Activated gamma-delta T cell treated with anti-CD3 and anti-CD28 coated beads, Interleukin-2, amount 50 U/mL, for 16 hours (primary cell): ENCODE results near the gene QPRT.
"Not testable (repeated sequence)": the region's sequence is repeated elsewhere in the genome, so short reads cannot be mapped to it uniquely, and the experiment has no call there.

ENCODE experiments used
- DNase-seq: peaks from one replicate; pipeline ENCODE4 v3.0.0-alpha.2; 2020; ENCODE audit warnings: low read depth

QPRT gene

DNA sequence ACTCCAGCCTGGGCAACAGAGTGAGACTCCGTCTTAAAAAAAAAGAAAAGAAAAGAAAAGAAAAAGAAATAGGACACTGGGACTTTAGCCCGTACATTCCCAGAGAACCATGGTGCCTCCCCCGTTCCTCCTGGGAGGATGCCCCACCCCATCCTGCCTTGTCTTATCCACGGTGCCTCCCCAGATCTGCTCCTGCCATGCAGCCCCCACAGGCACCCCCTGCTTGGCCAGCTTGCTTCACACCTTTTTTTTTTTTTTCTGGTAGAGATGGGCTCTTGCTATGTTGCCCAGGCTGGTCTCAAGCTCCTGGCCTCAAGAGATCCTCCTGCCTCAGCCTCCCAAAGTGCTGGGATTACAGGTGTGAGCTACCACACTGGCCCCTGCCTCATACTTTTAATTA is 67.5 kb downstream of the QPRT start:
- not testable (repeated sequence) for DNase-seq
